ENCODE results near the gene EIF4A2.
A peak's percentile ranks its signal among the peaks of the same experiment; 100 is the strongest.
"Not testable (repeated sequence)": the region's sequence is repeated elsewhere in the genome, so short reads cannot be mapped to it uniquely, and the experiment has no call there.

EIF4A2 gene

DNA sequence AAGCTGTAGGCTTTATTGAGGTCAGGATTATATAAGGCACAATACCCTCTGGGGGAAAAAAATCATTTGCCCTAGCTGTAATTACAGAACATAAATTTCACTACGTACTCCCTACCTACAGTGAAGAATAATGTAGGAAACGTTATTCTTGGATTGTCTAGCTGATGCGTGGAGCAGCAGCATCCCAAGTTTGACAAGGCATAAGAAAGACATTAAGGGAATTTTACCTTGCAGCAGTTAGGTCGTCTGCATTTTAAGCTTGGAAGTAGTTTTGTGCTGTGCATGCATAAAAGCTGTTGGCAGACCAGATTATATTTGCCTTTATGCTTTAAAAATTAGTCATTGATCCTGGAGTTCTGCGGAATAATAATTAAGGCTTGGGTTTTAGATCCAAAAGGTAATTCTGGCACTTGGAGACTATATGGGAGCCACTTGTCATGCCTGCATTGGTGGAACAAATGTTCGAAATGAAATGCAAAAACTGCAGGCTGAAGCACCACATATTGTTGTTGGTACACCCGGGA is 2.2 kb downstream of the EIF4A2 start:
- no peak for DNase-seq

DNA sequence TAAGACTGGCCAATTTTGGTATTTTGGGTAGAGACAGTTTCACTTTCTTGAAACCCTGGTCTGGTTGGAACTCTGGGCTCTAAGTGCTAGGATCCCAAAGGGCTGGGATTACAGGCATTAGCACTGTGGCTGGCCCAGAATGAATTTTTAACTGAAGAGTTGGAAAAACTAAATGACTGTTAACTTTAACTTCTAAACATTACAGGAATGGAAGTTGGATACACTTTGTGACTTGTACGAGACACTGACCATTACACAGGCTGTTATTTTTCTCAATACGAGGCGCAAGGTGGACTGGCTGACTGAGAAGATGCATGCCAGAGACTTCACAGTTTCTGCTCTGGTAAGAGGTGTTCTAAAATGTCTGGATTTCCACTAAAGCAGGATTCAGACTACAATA is 3.5 kb downstream of the EIF4A2 start:
- no peak for DNase-seq

DNA sequence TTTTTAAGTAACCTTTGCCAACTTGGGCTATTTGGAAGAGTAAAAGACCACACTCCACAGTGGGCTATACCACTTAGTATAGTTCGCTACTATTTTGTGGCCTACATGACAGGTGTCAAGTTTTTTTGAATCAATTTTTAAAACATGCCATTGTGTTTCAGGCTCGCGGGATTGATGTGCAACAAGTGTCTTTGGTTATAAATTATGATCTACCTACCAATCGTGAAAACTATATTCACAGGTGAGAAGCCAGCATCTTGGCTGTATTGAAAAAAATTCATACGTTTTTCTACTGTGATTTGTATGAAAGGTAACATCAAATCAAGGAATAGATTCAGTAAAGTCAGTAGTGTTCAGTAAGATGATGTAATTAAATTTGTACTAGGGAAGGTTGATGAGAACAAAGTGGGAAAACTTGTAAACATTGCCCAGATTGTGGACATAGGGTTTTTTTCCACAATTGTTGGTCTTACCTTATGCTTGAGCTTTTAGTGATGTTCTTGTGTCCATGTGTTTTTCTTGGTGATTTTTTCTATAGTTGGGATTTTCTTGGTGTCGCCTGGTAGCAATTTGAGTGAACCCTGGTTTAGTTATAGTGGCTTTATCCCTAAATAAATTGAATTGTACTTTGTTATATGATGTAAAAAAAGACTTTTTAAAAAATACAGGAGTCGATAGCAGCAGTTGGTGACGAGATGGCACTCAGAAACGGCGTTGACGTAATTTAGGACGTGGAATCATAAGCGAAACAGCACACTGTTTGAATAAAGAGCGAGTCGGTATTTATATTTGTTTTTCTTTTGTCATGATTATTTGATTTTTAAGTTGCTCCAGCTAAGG is 4.5 kb downstream of the EIF4A2 start:
- DNase-seq, result no peak

DNA sequence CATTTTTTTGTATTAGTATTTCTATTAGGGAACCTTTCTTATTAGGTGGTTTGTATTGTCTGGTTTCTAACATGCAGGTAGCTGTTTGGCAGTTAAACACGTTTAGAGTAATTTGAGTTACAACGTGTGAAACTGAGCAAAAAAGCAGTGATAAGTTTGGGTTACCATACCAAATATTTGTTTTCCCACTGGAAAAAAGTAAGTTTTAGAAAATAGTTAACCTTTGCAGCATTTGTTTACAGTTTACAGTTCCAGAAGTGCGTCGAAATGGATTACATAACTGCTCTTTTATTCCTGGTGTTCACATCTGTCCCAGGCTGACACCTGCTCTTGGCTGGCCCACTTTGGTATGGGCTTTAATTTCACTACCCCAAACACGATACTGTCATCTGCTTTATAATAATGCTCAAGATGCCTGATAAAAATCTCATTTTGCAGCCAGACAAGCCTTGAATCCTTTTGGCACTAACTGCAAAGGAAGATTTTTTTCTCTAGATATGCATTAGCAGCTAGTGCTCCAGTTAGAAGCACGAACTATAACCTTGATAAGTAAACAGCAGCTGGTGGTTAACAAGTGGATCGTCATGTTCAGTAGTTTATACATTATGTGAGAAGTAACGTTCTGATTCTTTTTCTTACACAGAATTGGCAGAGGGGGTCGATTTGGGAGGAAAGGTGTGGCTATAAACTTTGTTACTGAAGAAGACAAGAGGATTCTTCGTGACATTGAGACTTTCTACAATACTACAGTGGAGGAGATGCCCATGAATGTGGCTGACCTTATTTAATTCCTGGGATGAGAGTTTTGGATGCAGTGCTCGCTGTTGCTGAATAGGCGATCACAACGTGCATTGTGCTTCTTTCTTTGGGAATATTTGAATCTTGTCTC is 5.3 kb downstream of the EIF4A2 start:
- DNase-seq, result no peak

DNA sequence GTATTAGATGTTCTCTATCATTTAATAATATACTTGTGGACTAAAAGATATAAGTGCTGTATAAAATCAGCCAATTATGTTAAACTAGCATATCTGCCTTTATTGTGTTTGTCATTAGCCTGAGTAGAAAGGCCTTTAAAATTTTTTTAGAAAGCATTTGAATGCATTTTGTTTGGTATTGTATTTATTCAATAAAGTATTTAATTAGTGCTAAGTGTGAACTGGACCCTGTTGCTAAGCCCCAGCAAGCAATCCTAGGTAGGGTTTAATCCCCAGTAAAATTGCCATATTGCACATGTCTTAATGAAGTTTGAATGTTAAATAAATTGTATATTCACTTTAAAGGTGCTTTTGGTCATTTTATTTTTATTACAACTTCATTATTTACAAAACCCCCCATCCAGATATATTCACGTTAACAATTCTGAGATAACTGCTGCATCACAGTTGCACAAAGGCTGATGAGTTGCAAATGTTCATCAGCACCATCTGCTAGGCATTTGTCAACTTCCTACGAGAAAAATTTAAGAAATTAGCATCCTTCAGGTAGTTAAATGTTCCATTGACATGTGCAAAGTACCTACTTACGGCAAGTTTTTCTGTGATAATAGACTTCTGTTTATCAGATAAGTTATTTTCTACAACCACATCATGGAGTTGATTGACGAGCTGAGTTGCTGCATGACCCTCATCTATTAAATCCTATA is 6.3 kb downstream of the EIF4A2 start:
- no peak for DNase-seq

DNA sequence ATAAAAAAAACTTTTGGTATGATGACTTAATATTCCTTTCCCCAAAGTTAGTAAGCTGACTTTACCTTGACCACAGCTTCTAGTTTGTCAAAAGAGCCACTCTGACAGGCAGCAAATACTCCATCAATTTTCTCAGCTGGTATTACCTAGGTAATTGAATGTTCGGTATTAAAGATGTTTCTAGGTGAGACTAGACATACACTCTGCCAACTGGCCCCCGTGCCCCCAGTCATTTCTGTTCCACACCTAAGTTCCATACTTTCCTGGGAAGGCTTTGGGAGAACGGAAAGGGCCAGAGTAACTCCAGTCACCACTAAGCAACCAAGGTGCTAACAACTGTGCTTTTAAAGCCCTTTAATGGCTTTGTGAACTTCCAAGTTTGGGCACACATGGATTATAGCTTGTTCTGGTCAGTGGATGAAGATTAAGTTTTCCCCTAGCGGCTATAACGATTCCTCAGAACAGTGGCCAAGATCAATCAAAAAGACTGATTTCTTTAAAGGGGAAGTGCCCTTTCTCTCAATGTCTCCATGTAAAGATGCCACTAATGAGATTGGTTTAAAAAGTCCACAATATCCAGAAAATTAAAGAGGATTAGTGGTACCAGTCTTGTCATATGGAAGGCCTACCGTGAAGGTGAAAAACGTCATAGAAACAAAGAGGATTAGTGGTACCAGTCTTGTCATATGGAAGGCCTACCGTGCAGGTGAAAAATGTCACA is 7.0 kb downstream of the EIF4A2 start:
- no peak for DNase-seq

DNA sequence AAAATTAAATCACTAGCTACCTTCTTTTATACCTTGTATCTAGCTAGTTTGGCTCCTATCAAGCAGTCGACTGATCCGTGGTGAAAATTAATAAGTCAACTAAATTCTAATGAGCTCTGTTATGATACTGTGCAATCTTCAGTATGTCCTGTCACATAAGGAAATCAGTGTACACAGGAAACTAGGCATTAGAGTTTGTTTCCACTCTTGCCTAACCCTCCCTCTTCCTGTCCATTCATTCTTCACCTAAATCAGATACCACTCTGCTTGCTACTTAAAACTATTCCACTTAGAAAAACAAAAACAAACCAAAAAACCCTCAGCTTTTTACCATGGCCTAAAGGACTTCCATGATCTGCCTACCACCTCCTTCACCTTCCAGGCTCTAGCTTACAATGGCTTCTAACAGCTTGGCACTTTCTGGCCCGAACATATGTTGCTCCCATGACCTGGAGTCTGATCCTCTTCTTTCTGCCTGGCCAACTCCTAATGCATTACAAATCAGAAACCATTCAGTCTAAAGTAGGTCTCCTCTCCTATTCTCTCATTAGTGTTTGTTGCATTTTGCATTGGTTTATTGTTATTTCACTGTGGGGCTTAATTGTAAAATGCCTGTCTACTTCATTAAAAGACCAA is 15.0 kb downstream of the EIF4A2 start:
- no peak for DNase-seq

DNA sequence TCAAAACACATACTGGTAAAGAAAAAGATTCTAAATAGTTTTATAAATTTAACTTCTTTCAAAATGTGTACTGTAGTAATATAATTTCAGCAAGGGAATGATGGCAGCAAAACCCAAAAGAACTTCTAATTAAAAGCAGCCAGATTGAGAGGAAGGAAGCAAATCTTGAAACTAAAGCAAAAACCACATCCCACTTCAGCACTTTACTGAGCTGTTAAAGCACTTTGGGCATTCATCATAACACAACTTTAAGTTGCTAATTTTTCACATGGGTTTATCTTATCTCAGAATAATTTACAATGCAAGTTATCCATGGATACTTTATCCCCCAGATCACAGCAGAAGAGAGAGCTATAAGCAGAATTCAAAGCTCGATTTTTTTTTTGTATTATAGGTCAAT is 16.9 kb downstream of the EIF4A2 start:
- DNase-seq, result no peak

DNA sequence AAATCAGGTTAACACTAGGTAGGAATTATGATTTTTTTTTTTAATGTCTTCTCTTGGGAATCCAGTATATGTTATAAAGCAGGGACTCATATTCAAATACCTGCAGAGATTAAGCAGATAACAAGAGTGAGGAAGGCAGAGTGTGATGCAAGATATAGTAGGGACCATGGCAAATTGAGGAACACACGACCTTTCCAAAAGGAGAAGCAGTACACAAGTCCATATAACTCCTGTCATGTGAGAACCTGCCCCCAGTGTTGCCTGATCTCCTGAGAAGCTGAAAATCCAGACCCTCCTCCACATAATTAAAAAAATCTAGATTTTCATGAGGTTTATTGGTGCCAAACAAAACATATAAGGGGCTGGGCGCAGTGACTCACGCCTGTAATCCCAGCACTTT is 19.3 kb downstream of the EIF4A2 start:
- no peak for DNase-seq

DNA sequence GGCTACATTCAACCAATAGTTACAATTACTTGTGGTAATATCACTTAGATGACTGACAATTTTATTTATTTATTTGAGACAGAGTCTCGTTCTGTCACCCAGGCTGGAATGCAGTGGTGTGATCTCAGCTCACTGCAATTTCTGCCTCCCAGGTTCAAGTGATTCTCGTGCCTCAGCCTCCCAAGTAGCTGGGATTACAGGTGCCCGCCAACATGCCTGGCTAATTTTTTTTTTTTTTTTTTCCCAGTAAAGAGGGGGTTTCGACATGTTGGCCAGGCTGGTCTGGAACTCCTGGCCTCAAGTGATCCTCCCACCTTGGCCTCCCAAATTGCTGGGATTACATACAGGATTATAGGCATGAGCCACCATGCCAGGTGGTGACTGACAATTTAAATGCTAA is 20.1 kb downstream of the EIF4A2 start:
- not testable (repeated sequence) for DNase-seq

DNA sequence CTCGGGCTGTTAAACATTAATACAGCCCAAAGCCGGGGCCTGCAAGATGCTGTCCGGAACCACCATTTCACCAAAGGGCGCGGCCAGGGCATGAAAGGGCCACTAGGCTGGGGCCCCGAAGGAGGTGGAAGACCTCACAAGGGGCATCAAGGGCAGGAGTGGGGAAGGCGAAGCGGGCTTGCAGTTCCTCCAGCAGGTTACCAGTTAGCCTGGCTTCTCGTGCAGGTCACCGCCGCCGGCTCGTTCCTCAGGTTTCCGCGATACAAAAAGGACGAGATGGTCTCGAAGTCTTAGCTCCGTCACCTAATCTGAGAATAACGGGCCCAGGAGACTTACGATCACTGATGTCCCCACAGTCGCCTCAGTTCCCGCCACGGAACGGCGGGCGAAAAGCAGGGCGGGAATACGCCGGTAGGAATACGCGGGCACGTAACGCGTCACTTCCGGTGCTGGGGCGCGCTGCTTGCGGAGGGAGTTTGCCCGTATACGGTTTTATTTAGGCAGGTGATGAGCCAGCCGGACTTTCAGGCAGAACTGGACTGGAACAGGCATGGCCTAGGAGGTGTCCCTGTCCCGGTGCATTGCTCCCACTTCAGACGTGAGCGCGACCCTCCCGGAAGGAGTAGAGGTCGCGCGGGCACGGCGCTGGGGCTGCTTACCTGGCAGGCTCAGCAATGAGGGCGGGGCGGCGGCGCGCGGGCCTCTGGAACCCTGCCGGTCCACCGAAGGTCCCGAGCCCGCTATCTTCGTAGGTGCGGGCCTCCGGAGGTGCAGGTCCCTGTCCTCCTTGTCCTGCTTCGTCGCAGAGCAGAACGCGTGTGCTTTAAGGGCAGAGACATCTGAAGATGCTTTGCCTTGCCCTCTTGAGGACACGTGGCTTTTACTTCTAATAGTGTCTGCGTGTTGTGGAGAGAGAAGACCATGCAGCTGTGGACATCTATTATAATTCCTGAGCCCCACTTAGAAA is 23.0 kb downstream of the EIF4A2 start, which contains the start of gene RFC4:
RFC4 (minus strand) TSS at position 394 of the 967 bp plus-strand sequence. CDS start 1,769 bp downstream, outside the sequence.
- peak; percentile 82 for DNase-seq

DNA sequence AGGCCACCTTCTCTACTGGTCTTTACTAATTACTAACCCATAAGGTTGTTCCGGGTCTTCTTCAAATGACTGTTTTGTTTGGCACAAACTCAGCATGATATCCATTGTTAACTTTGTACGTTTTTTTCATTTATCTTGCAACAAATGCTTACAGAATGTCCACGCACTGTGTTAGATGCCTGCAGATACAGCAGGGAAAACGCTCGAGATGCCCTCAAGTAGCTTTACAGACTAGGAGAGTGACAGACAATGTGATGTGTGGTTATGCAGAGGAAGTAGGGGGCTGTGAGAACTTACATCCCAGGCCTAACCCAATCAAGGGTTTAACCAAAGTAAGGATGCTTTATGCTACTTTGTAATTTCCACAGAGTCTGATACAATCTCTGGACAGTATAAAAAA is 23.9 kb downstream of the EIF4A2 start:
- DNase-seq, result no peak

DNA sequence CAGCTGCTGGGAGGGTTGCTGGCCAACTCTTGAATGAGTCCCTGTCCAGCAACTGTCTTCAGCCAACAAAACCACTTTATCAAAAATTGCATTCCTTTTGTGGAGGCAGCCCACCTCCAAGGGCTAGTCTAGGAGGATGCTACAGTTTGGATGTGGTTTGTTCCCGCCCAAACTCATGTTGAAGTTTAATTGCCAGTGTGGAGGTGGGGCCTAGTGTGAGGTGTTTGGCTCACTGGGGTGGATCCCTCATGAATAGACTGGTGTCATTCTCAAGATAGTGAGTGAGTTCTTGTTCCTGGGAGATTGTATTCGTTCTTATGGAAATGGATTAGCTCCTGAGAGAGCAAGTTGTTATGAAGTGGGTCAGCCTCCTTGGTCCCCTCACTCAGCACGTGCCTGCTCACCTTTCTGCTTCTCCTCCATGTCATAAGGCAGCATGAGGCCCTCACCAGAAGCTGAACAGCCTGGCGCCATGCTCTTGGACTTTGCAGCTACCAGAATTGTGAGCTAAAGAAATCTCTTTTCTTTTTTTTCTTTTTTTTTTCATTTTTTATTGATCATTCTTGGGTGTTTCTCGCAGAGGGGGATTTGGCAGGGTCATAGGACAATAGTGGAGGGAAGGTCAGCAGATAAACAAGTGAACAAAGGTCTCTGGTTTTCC is 27.1 kb downstream of the EIF4A2 start:
- no peak for DNase-seq

DNA sequence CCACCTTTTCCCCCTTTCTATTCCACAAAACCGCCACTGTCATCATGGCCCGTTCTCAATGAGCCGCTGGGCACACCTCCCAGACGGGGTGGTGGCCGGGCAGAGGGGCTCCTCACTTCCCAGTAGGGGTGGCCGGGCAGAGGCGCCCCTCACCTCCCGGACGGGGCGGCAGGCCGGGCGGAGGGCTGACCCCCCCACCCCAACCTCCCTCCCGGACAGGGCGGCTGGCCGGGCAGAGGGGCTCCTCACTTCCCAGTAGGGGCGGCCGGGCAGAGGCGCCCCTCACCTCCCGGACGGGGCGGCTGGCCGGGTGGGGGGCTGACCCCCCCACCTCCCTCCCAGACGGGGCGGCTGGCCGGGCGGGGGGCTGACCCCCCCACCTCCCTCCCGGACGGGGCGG is 27.9 kb downstream of the EIF4A2 start:
- not testable (repeated sequence) for DNase-seq

DNA sequence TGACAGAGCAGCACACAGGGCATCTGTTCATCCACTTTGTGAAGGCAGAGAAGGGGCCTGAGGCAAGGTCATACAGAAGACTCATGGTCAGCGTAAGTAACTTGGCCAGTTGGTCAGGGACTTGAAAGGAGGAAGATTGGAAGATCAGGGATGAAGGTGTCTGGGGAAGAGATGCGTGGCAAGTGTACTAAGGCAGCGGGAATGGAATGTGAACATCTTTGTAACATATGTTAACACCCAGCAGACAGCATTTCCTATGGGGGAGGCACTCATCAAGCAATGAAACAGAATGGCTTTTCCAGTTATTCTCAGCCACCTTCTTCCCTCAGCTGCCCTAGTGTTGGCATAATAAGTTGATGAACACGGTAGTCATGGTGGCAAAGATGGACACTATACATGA is 30.7 kb downstream of the EIF4A2 start:
- DNase-seq, result no peak

DNA sequence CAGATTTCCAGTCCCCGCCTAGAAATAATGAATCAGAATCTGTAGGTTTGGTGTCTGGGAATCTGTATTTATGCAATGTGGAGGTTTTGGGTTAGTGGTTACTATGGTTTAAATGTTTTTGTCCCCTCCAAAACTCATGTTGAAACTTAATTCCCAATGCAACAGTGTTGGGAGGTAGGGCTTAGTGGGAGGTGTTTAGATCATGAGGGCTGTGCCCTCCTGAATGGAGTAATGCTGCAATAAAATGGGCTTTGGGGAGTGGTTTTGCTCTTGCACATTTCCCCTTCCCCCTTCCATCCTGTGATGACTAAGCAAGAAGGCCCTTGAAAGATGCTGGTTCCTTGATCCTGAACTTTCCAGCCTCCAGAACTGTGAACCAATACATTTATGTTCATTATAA is 32.1 kb downstream of the EIF4A2 start:
- no peak for DNase-seq

DNA sequence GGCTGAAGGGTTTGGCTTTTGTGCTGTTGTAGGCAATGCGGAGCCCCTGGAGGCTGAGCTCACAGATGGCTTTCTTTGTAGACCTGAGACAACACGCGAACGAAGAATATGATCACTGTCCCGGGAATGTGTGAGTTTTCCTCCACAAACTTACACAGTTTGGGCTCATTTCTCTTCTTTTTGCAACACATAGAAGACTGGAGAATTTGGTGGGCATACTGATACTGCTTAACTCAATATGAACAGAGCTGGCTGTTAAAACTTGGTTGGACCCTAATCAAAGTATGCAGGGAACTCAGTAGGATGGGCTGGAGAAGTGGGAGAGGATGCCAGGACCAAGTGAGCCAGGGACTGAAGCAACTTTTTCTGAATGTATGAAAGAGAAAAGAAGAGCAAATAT is 35.1 kb downstream of the EIF4A2 start:
- DNase-seq, result no peak

DNA sequence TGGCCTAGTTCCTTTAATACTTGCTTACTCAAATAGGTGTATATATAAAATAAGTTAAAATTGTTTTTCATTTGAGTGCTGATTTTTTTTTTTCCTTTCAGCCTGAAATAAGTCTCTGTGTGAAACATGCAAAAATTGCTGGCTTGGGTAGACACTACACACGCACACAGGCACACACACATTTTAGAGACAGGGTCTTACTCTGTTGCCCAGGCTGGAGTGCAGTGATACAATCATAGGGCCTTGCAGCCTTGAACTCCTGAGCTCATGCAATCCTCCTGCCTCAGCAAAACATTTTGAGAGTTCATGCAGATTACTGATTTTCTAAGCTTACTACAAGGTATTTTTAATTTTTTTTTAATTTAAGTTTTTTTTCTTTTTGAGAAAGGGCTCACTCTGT is 35.6 kb downstream of the EIF4A2 start:
- no peak for DNase-seq

DNA sequence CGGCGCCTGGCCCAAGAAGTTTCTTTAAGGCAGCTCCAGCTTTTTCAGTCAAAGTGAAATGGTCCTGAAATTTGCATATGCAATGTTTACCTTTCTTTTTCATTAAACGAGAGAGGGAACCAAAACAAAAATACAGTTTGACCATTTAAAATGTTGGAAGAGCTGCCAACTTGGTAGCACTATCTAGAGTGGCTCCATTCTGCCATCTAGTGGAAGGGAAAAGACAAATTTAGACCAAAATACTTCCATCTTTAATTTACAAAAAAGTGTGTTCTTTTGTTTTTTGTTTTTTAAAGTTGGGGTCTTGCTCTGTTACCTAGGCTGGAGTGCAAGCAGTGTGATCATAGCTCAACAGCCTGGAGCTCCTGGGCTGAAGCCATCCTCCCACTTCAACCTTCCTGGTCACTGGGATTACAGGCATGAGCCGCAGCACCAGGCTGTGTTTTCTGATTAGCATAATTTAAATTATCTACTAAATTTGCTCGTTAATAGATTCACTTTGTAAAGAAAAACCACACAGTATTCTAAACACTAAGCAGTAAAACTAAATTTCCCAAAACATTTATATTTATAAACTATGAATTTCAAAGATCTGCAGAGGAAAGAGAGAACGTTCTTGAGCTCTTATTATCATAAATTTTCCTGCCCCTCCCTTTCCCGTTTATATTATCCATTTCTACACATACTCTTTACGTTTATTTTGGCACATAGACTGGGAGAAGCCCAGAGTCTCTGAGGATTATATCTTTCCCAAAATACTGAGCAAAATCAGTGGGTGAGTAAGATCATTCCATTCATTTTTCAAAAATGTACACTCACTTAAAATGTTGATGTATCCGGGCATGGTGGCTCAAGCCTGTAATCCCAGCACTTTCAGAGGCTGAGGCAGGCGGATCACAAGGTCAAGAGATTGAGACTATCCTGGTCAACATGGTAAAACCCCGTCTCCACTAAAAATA is 38.3 kb downstream of the EIF4A2 start:
- peak; percentile 64 for DNase-seq
